Epithelial cell of esophagus (primary cell): ENCODE data around the gene FBXW11.
"Not testable (repeated sequence)": the region's sequence is repeated elsewhere in the genome, so short reads cannot be mapped to it uniquely, and the experiment has no call there.

Experiments used
- DNase-seq: peaks from one replicate; pipeline ENCODE4 v3.0.0; 2010; ENCODE audit warnings: low read depth
- H3K4me3 ChIP-seq: 2 replicates; pipeline ENCODE4 v1.5.1; 2011; ENCODE audit warnings: mild to moderate bottlenecking, low read length, control low read depth
- TF ChIP-seq, protein P1 (sequence below): IDR thresholded peaks from 2 replicates; pipeline ENCODE4 v1.5.1; 2011; ENCODE audit warnings: low read depth, mild to moderate bottlenecking, low read length, control low read depth, inconsistent platforms; ENCODE audit not compliant: insufficient read depth; ENCODE audit errors: missing control alignments

The FBXW11 gene

DNA sequence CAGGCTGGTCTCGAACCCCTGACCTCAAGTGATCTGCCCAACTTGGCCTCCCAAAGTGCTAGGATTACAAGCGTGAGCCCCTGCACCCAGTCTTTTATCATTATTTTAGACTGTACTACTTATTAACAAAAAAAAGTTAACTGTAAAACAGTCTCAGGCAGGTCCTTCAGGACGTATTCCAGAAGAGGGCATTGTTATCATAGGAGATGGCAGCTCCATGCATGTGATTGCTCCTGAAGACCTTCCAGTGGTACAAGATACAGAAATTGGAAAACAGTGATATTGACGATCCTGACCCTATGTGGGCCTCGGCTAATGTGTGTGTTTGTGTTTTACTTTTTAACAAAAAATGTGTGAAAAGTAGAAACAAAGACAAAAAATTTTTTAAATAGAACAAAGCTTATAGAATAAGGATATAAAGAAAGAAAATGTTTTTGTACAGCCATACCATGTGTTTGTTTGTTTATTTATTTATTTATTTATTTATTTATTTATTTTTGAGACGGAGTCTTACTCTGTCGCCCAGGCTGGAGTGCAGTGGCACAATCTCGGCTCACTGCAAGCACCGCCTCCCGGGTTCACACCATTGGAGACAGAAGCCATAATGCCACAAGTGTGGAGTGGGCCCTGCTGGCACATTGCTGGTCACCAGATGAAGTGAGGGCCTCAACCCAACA, 13.8 kb upstream of the FBXW11 start:
- DNase-seq: peak; percentile 29
- not testable (repeated sequence) for H3K4me3 ChIP-seq
- TF ChIP-seq, protein P1, sequence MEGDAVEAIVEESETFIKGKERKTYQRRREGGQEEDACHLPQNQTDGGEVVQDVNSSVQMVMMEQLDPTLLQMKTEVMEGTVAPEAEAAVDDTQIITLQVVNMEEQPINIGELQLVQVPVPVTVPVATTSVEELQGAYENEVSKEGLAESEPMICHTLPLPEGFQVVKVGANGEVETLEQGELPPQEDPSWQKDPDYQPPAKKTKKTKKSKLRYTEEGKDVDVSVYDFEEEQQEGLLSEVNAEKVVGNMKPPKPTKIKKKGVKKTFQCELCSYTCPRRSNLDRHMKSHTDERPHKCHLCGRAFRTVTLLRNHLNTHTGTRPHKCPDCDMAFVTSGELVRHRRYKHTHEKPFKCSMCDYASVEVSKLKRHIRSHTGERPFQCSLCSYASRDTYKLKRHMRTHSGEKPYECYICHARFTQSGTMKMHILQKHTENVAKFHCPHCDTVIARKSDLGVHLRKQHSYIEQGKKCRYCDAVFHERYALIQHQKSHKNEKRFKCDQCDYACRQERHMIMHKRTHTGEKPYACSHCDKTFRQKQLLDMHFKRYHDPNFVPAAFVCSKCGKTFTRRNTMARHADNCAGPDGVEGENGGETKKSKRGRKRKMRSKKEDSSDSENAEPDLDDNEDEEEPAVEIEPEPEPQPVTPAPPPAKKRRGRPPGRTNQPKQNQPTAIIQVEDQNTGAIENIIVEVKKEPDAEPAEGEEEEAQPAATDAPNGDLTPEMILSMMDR: peak; percentile 27

DNA sequence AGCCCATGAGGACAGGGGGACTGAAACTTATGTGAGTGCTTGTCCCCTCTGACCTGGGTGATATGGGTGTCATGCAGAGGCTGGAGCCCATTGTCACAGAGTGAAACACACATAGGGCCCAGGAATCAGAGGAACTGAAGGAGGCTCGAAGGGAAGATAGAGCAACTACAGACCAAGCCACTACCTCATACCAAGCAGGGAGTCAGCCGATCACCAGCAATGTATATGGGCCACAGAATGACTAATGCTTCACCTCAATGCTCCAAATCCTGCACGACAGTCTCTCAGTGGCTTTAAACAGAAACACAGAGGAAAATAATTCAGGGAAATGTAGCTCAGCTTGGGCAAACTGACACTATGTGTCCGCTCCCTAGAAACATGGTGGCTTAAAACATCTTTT, 8.9 kb upstream of the FBXW11 start:
- TF ChIP-seq, protein P1: no peak

DNA sequence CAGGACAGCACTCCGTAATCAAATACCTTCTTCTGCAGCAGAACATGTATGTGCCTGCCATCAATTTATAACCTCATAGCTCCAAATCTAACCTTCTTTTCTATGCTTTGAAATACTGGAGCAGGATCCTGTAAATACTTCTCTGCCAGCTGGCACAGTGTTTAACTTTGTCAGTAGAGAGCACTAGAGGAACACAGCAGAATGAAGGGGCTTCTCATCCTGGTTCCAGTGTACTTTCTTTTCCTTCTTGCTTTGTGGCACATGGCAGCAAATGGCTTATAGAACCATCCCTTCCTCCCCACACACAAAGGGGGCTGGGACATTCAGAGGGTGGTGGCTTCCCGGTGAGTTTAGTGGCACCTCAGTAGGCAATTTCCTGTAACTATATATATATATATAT, 3.8 kb upstream of the FBXW11 start:
- H3K4me3 ChIP-seq: no peak overlapping the region
- TF ChIP-seq, protein P1: peak; percentile 32
- peak; percentile 24 for DNase-seq

More for the DNA sequence above, 8.9 kb upstream of the FBXW11 start:
- H3K4me3 ChIP-seq: no peak overlapping the region
- DNase-seq: no peak

DNA sequence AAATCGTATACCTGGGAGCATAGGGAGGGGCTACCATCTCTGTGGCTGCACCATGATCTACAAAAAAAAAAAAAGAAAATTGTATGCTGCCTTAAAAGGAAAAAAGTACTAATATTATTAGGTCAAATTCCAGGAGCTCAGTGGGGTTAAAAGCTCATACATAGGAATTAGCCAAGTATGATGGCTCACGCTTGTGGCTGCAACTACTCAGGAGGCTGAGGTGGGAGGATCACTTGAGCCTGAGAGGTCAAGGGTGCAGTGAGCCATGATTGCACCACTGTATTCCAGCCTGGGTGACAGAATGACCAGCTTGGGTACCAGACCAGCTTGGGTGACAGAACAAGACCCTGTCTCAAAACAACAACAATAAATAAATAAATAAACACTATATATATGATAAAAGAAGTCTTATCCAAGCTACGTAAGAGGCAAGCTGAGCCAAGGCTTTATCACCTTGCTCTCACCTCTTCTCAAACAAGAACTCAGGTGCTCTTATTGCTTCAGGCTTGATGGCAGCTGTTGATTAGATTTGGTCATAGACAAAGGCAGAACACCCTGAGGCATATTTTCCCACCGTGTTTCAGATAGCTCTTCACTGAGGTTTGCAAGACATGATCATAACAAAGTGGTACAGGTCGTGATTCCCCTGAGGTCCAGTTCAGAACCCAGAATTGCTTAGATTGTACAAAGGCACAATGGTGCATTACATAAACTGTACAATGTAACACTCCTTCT, 3.3 kb upstream of the FBXW11 start:
- H3K4me3 ChIP-seq: no peak overlapping the region
- DNase-seq: peak; percentile 20
- TF ChIP-seq, protein P1: no peak

DNA sequence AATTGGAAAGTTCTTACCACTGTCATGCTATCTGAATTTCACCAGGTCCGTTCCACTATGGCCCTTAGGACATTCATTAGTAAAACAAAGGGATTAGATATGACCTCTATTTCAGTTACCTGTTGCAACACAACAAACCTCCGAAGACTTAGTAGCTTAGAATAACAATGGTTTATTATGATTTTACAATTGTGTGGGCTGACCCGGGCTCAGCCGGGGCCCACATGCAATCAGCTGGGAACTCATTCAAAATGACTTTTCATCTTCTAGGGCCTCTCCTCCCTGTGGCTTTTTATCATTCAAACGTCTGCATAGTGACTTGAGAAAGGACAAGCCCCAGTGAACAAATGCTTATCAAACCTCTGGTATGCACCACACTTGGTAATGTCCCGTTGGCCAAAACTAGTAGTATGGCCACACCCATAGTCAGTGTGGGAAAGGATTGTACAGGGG, 2.3 kb upstream of the FBXW11 start:
- H3K4me3 ChIP-seq: no peak overlapping the region
- TF ChIP-seq, protein P1: no peak
- DNase-seq: peak; percentile 14

DNA sequence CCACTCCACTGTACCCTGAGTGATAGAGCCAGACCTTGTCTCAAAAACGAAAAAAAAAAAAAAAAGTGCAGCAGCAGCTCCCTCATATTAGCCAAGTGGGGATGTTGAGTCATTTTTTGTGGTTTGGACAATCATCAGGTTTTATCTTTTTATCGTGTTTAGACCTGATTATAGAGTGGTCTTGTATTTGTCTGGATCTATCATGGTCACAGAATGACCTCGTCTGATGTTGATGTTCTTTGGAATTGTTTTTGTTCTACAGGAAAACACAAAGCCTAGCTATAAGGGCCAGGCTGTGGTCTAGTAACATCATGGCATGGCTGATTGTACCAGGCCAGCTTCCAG, 1.6 kb upstream of the FBXW11 start:
- peak; percentile 68 for DNase-seq
- H3K4me3 ChIP-seq: peak overlapping the region; percentile 89

More for the DNA sequence above, 1.6 kb upstream of the FBXW11 start:
- TF ChIP-seq, protein P1: no peak
